ENCODE measurements around the gene OPTC.
A peak's percentile ranks its signal among the peaks of the same experiment; 100 is the strongest.

The OPTC gene

GRCh38 chr1:203536980-203537455, 43.1 kb downstream of the OPTC start:
- DNase-seq (ENCODE audit: low read depth), result peak; percentile 100

- DNase-seq (ENCODE audit: low read depth), result peak; percentile 97
Observed at GRCh38 chr1:203537806-203538464, 44.0 kb downstream of the OPTC start.

GRCh38 chr1:203538726-203539125, 44.8 kb downstream of the OPTC start:
- no peak for DNase-seq (ENCODE audit: low read depth)

GRCh38 chr1:203539831-203540546, 46.0 kb downstream of the OPTC start:
- no peak for DNase-seq (ENCODE audit: low read depth)

GRCh38 chr1:203544485-203544884, 50.5 kb downstream of the OPTC start:
- peak; percentile 56 for DNase-seq (ENCODE audit: low read depth)

GRCh38 chr1:203544978-203545816, 51.2 kb downstream of the OPTC start:
- DNase-seq (ENCODE audit: low read depth), result no peak

- no peak for DNase-seq (ENCODE audit: low read depth)
Observed at GRCh38 chr1:203546274-203546673, 52.3 kb downstream of the OPTC start.

GRCh38 chr1:203547147-203547546, 53.2 kb downstream of the OPTC start:
- DNase-seq (ENCODE audit: low read depth), result no peak

- no peak for DNase-seq (ENCODE audit: low read depth)
Observed at GRCh38 chr1:203547771-203548421, 53.9 kb downstream of the OPTC start.

- DNase-seq (ENCODE audit: low read depth), result peak; percentile 24
Observed at GRCh38 chr1:203548892-203549291, 54.9 kb downstream of the OPTC start.

GRCh38 chr1:203549309-203549708, 55.4 kb downstream of the OPTC start:
- DNase-seq (ENCODE audit: low read depth), result no peak

- no peak for DNase-seq (ENCODE audit: low read depth)
Observed at GRCh38 chr1:203550846-203551245, 56.9 kb downstream of the OPTC start.

- peak; percentile 87 for DNase-seq (ENCODE audit: low read depth)
Observed at GRCh38 chr1:203551550-203551949, 57.6 kb downstream of the OPTC start.

- no peak for DNase-seq (ENCODE audit: low read depth)
Observed at GRCh38 chr1:203553496-203553895, 59.5 kb downstream of the OPTC start.

- DNase-seq (ENCODE audit: low read depth), result no peak
Observed at GRCh38 chr1:203554071-203554470, 60.1 kb downstream of the OPTC start.

- no peak for DNase-seq (ENCODE audit: low read depth)
Observed at GRCh38 chr1:203555076-203555475, 61.1 kb downstream of the OPTC start.

- no peak for DNase-seq (ENCODE audit: low read depth)
Observed at GRCh38 chr1:203555511-203556046, 61.6 kb downstream of the OPTC start.

GRCh38 chr1:203556047-203556851, 62.3 kb downstream of the OPTC start:
- DNase-seq (ENCODE audit: low read depth), result peak; percentile 31

- DNase-seq (ENCODE audit: low read depth), result peak; percentile 77
Observed at GRCh38 chr1:203557390-203557789, 63.4 kb downstream of the OPTC start.

- peak; percentile 98 for DNase-seq (ENCODE audit: low read depth)
Observed at GRCh38 chr1:203558064-203558760, 64.3 kb downstream of the OPTC start.
